Keratinocyte (primary cell): Measurements from ENCODE around the gene TSPAN4. TPM values are rescaled to one million over a fixed set of nuclear protein-coding genes. Genes with fewer than 3 reads are reported as not detected.

ENCODE experiments used
- DNase-seq: peaks from one replicate; pipeline ENCODE4 v3.0.0-alpha.2; 2011; ENCODE audit warnings: low read depth, missing footprints, low spot score
- FAIRE-seq: peaks from 2 replicates; lab custom pipeline; 2011; peaks lifted over from hg19 to GRCh38; lab: Jason Lieb, UNC
- H2AFZ ChIP-seq: 2 replicates; pipeline ENCODE4 v1.6.0; 2012; ENCODE audit warnings: low read length, control low read depth, inconsistent platforms; ENCODE audit not compliant: control insufficient read depth
- H3K27ac ChIP-seq: 2 replicates; pipeline ENCODE4 v1.5.1; 2011; ENCODE audit warnings: low read length; ENCODE audit not compliant: control insufficient read depth, insufficient read depth
- H3K27me3 ChIP-seq: 3 replicates; pipeline ENCODE4 v1.6.0; 2011; ENCODE audit warnings: low read length; ENCODE audit not compliant: control insufficient read depth, insufficient read depth; ENCODE audit errors: extremely low read depth
- H3K36me3 ChIP-seq, 2 experiments: 2 replicates in 1 of 2; 3 replicates in 1 of 2; pipeline ENCODE4 v1.5.1; 2011; ENCODE audit warnings: low read length in 2 of 2, mild to moderate bottlenecking in 1 of 2; ENCODE audit not compliant: control insufficient read depth in 2 of 2, insufficient read depth in 2 of 2; ENCODE audit errors: extremely low read depth in 1 of 2
- H3K4me1 ChIP-seq: 3 replicates; pipeline ENCODE4 v1.5.1; 2011; ENCODE audit warnings: low read length; ENCODE audit not compliant: control insufficient read depth, insufficient read depth; ENCODE audit errors: extremely low read depth
- H3K4me2 ChIP-seq: 3 replicates; pipeline ENCODE4 v1.6.0; 2011; ENCODE audit warnings: low read depth, low read length; ENCODE audit not compliant: control insufficient read depth, insufficient read depth; ENCODE audit errors: extremely low read depth
- H3K4me3 ChIP-seq, 3 experiments: fragments of 200-600 bp in 1 of 3; sonication (generic) in 1 of 3; 2 replicates in 2 of 3; 3 replicates in 1 of 3; pipeline ENCODE4 v1.5.1; 2011 to 2016; ENCODE audit warnings: low read length in 3 of 3, mild to moderate bottlenecking in 3 of 3, control low read depth in 2 of 3, inconsistent platforms in 1 of 3, low read depth in 1 of 3, mixed read lengths in 1 of 3, mixed run types in 1 of 3, moderate library complexity in 1 of 3; ENCODE audit not compliant: control insufficient read depth in 2 of 3, insufficient read depth in 2 of 3; ENCODE audit errors: extremely low read depth in 1 of 3
- H3K79me2 ChIP-seq: 2 replicates; pipeline ENCODE4 v1.6.0; 2012; ENCODE audit warnings: low read length; ENCODE audit not compliant: control insufficient read depth, insufficient read depth
- H3K9ac ChIP-seq: 3 replicates; pipeline ENCODE4 v1.6.0; 2011; ENCODE audit warnings: low read length; ENCODE audit not compliant: control insufficient read depth, insufficient read depth; ENCODE audit errors: extremely low read depth
- H3K9me1 ChIP-seq: 3 replicates; pipeline ENCODE4 v1.6.0; 2011; ENCODE audit warnings: low read length; ENCODE audit not compliant: control insufficient read depth, insufficient read depth; ENCODE audit errors: extremely low read depth
- H3K9me3 ChIP-seq: 2 replicates; pipeline ENCODE4 v1.5.1; 2012; ENCODE audit warnings: low read depth, low read length; ENCODE audit not compliant: control insufficient read depth
- H4K20me1 ChIP-seq: 3 replicates; pipeline ENCODE4 v1.6.0; 2011; ENCODE audit warnings: low read length; ENCODE audit not compliant: control insufficient read depth, insufficient read depth; ENCODE audit errors: extremely low read depth
- EZH2 ChIP-seq: IDR thresholded peaks from one replicate; pipeline ENCODE4 v1.6.1; 2012; ENCODE audit warnings: inconsistent platforms, mild to moderate bottlenecking, low read length, moderate library complexity
- dilution Hi-C: fragments of 300-500 bp; cut with MboI; formaldehyde crosslinking; loops from one replicate; pipeline ENCODE4 v1.7.0; 2020; ENCODE audit warnings: low sequenced_read_pairs; ENCODE audit not compliant: extremely low pct_ligation_motif_present
- polyA plus RNA-seq, 5 experiments: library from polyadenylated mRNA; depleted of rRNA in 3 of 5; stranded (reverse) in 3 of 5; stranded (forward) in 1 of 5; unstranded in 1 of 5; fragments of >200 nt; gene quantifications; 1 replicate in 1 of 5; 2 replicates in 3 of 5; 3 replicates in 1 of 5; pipeline versions ENCODE4 v1.2.1 to v1.2.3, GENCODE V29; 2011 to 2012; ENCODE audit warnings: missing spikeins in 2 of 5, low read depth in 1 of 5, low replicate concordance in 1 of 5
- TF ChIP-seq, protein P1 (sequence below), 3 experiments: IDR thresholded peaks in 1 of 3; conservative IDR thresholded peaks in 1 of 3; optimal IDR thresholded peaks in 1 of 3; 2 replicates in 2 of 3; 3 replicates in 1 of 3; pipeline versions ENCODE3 to v1.5.1; 2011; ENCODE audit warnings: low read length in 3 of 3, mild to moderate bottlenecking in 3 of 3, moderate library complexity in 2 of 3, control low read depth in 1 of 3, inconsistent platforms in 1 of 3; ENCODE audit not compliant: insufficient read depth in 2 of 3; ENCODE audit errors: extremely low read depth in 1 of 3

Gene TSPAN4
- polyA plus RNA-seq, 1 donor (not counting 4 experiments of a cell fraction or from before 2014, with no cell fraction given), result 42.1 TPM

DNA sequence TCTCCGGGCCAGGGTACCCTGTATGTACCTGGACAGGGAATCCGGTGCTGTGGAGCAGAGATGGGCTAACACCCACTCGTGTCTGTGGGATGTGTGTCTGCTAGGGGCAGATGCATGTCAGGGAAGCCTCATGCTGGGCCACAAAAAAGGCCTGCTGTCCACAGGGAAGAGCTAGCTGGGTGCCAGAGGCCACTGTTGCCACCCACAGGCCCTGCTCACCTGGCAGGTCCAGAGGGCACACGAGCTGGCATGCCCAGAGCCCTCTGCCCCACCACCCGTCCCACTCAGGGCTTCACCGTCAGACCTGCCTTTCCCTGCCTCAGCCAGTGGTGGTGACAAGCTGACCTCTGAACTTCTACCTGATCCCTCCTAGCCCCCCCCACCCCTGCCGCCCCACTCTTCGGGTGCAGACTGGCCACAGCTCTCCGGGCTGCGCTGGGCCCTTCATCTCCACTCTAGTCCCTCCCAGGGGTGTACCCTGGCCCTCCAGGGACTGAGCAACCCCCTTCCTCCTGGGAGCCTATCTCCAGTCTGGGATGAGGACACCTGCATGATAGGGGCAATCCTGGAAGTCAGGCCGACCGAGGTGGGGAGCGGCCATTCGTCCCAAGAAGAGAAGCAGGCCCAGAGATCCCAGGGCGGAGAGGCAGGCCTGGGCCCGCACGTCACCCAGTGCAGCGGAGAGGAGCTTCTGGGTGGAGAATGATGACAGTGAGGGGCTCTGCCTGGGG, 45.9 kb upstream of the TSPAN4 start:
- no peaks in the 10 kb centered on the region for H3K9me3 ChIP-seq
- peaks cover 17% of the 10 kb centered on the region for H3K4me1 ChIP-seq
- no peak for DNase-seq
- TF ChIP-seq, protein P1, sequence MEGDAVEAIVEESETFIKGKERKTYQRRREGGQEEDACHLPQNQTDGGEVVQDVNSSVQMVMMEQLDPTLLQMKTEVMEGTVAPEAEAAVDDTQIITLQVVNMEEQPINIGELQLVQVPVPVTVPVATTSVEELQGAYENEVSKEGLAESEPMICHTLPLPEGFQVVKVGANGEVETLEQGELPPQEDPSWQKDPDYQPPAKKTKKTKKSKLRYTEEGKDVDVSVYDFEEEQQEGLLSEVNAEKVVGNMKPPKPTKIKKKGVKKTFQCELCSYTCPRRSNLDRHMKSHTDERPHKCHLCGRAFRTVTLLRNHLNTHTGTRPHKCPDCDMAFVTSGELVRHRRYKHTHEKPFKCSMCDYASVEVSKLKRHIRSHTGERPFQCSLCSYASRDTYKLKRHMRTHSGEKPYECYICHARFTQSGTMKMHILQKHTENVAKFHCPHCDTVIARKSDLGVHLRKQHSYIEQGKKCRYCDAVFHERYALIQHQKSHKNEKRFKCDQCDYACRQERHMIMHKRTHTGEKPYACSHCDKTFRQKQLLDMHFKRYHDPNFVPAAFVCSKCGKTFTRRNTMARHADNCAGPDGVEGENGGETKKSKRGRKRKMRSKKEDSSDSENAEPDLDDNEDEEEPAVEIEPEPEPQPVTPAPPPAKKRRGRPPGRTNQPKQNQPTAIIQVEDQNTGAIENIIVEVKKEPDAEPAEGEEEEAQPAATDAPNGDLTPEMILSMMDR (optimal IDR thresholded peaks at IDR 0.05 in 1 of 3, IDR thresholded peaks at IDR 0.05 in 1 of 3, conservative IDR thresholded peaks at IDR 0.05 in 1 of 3; ENCODE audit: extremely low read depth in 1 of 3, insufficient read depth in 2 of 3, low read length in 3 of 3), result no peak
- TF ChIP-seq EZH2, result no peak
- FAIRE-seq, result no peak
- H3K79me2 ChIP-seq, result no peaks in the 10 kb centered on the region
- peak overlapping the region; percentile 13 for H2AFZ ChIP-seq
- H3K9me1 ChIP-seq, result no peaks in the 10 kb centered on the region
- H3K4me2 ChIP-seq, result peak overlapping the region; percentile 96
- peak overlapping the region; percentile 84 to 89 (median 86) for H3K4me3 ChIP-seq
- no peaks in the 10 kb centered on the region for H4K20me1 ChIP-seq
- H3K9ac ChIP-seq, result peak overlapping the region; percentile 80
- peak overlapping the region; percentile 70 for H3K27ac ChIP-seq
- no peaks in the 10 kb centered on the region for H3K27me3 ChIP-seq
- H3K36me3 ChIP-seq, result peaks cover 11 to 15% of the 10 kb centered on the region in 2 experiments
- dilution Hi-C loops, result no loop called here

DNA sequence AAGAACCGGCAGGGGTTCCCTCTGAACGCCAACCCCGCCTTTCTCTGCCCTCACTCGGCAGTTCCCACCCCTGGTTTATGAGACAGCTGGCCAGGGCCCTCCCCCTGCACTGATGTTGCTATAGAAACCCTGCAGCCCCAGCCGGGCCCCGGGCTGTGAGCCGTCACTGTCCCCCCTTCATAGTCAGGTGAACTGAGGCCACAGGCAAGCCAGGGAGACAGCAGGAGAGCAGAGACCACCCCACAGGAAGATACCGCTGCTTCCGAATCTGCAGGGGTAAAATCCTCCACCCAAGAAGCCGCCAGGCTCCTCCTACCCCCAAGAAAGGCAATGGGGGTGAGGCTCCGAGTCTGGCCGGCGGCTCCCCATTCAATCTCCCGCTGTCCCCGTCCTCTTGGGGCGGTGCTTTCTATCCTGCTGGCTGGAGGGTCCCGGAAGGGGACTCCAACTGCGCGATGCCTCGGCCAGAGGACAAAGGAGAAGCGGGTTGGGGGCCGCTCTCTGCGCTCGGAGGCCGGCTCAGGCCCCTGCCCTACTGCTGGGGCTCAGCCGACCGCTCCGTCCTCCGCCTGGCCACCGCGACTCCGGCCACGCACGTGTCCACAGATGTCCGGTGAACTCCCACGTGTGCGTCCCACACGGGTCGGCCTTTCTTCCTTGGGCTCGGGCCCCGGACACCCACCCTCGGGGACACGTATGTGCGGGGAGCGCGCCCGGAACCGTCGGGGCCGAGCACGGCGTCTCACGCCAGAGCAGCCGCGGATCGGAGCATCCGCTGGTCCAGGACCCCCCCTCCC, 45.2 kb upstream of the TSPAN4 start:
- Histone ChIP-seq H3K9ac (peak overlapping the region; percentile 80), H3K27ac (peak overlapping the region; percentile 70), H4K20me1 (no peaks in the 10 kb centered on the region), H2AFZ (peak overlapping the region; percentile 66), H3K4me2 (peak overlapping the region; percentile 96), H3K4me1 (peaks cover 17% of the 10 kb centered on the region), H3K9me3 (no peaks in the 10 kb centered on the region), H3K79me2 (no peaks in the 10 kb centered on the region), H3K36me3 (peaks cover 7 to 18% of the 10 kb centered on the region in 2 experiments), H3K4me3 (peak overlapping the region; percentile 84 to 89 (median 86)), H3K9me1 (no peaks in the 10 kb centered on the region), H3K27me3 (no peaks in the 10 kb centered on the region)
- TF ChIP-seq, protein P1 (optimal IDR thresholded peaks at IDR 0.05 in 1 of 3, IDR thresholded peaks at IDR 0.05 in 1 of 3, conservative IDR thresholded peaks at IDR 0.05 in 1 of 3; ENCODE audit: extremely low read depth in 1 of 3, insufficient read depth in 2 of 3, low read length in 3 of 3), result no peak
- dilution Hi-C loops, result no loop called here
- DNase-seq (no peak), FAIRE-seq (peak; percentile 83)
